NB4 (cell line): ENCODE results near the gene USP17L30.
"Not testable (repeated sequence)": the region's sequence is repeated elsewhere in the genome, so short reads cannot be mapped to it uniquely, and the experiment has no call there.

Experiments used
- CTCF ChIP-seq: IDR thresholded peaks from one replicate; pipeline ENCODE4 v1.5.1; 2012; ENCODE audit warnings: low read depth, low read length
- MAX ChIP-seq: IDR thresholded peaks from 2 replicates; pipeline ENCODE4 v1.6.1; 2011; ENCODE audit warnings: low read depth, low read length
- MYC ChIP-seq: IDR thresholded peaks from 2 replicates; pipeline ENCODE4 v1.6.1; 2011; ENCODE audit warnings: low read depth, low read length
- POLR2A ChIP-seq: IDR thresholded peaks from 2 replicates; pipeline ENCODE4 v1.6.1; 2011; ENCODE audit warnings: mild to moderate bottlenecking; ENCODE audit not compliant: insufficient read length; ENCODE audit errors: extremely low read depth

GRCh38 chr4:9353338-9353737, 9.6 kb upstream of the USP17L30 start, which contains the start of gene USP17L29:
- TF ChIP-seq CTCF, POLR2A, MAX, MYC: not testable (repeated sequence)
